ENCODE measurements around the gene PUM1.

- TF ChIP-seq EZH2 (IDR thresholded peaks at IDR 0.05; ENCODE audit: low read length, unreplicated experiment) = no peak
- TF ChIP-seq CTCF (conservative IDR thresholded peaks at IDR 0.05; ENCODE audit: low read depth, low read length) = no peak
- TF ChIP-seq EZH2phosphoT487 (IDR thresholded peaks at IDR 0.05; ENCODE audit: borderline replicate concordance, low read length) = no peak
Measured at GRCh38 chr1:30991862-30992606, 73.5 kb downstream of the PUM1 start.
